ENCODE measurements around the gene SERPINF2.
"Not testable (repeated sequence)": the region's sequence is repeated elsewhere in the genome, so short reads cannot be mapped to it uniquely, and the experiment has no call there.

Gene SERPINF2

DNA sequence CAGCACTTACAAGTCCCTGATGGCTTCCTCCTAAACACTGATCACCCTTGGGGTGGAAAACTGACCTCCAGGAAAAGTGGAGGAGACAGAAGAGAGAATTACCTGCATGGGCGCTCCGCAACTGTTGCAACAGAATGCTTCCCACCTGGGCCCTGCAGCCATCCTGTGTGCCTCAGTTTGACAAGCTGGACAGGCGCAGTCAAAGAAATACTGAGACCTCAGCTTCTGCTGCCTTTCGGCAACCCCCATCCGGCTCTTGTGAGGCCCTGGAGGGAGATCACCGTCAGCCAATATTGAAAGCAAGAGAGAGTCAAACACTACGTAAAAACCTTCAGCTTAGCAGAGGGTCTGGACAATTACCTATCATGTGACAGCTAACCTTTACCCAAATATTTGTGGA lies 44.0 kb downstream of the SERPINF2 start:
- in situ Hi-C loops (cut with MboI; ENCODE audit: low sequenced_read_pairs), result no loop called here

DNA sequence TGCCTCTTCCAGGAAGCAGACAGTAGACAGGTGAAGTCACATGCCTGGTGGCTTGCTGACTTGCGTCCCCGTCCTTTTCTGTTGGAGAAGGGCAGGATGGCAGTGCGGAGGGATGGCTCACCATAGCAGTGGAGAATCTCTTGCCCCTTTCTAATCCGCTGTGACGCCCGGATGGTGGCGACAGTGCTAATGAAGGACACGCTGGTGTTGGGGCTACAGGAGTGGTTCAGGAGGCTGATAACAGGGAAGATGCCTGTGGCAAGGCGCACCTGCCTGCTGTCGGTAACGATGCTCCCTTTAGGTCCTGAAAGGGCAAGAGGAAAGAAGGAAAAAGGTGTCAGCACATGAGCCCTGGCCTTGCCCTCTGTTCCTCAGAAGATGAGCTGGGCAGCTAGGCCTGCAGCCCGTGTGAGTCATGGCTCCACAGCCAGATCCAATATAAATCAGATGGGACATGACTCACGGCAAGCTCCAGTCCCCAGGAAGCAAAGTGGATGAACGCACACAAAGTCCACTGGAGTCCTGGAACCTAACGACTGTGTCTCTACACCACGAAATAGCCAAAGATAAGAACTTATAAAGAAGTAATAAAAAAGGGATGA lies 44.7 kb downstream of the SERPINF2 start:
- in situ Hi-C loops (cut with MboI; ENCODE audit: low sequenced_read_pairs), result no loop called here

DNA sequence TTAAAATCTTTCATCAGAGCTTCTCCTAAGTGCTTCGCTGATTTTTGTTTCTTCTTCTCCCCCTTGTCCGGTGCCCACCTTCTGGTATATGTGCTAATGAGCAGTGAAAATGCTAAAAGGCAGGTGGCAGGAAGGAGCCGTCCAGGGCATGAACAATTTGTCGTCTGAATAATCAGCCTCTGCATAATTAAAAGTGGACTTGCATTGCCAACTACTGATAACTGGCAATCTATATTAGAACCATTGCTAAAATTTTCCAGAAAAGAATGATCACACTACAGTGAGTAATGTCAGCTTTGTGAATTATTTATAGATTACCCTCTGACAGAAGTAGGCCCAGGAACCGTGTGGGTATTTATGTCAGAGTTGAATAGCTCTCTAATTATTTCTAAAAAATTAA lies 47.3 kb downstream of the SERPINF2 start:
- in situ Hi-C loops (cut with MboI; ENCODE audit: low sequenced_read_pairs), result no loop called here

DNA sequence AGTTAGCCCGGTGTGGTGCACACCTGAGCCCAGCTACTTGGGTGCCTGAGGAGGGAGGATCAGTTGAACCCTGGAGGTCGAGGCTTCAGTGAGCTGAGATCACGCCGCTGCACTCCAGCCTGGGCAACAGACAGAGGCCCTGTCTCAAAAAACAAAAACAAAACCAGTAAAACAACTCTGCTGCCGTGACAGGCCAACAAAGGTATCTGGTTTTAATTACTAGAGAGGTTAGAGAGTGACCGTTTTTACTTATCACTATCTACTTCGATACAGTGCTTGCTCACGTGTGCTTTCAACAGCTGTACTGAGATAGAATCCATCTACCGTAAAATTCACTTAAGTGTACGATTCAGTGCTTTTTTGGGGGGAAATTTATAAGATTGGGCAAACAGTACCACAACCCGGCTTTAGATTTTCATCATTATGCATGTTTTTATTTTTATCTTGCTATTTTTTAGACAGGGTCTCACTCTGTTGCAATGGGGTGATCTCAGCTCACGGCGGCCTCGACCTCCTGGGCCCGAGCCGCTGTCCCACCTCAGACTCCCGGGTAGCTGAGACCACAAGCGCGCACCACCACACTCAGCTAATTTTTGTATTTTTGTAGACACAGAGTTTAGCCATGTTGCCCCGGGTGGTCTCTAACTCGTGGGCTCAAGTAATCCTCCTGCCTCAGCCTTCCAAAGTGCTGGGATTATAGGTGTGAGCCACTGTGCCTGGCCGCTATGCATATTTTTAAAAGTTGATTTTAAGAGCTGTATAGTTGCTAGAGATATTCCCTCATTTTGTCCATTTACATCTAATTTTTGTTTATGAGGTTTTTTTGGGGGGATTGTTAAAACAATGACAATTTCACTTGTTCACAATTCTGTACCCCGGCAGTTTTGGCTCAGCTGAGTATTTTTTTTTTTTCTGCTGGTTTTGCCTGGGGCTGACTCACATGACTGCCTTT lies 50.1 kb downstream of the SERPINF2 start:
- in situ Hi-C loops (cut with MboI; ENCODE audit: low sequenced_read_pairs), result no loop called here

DNA sequence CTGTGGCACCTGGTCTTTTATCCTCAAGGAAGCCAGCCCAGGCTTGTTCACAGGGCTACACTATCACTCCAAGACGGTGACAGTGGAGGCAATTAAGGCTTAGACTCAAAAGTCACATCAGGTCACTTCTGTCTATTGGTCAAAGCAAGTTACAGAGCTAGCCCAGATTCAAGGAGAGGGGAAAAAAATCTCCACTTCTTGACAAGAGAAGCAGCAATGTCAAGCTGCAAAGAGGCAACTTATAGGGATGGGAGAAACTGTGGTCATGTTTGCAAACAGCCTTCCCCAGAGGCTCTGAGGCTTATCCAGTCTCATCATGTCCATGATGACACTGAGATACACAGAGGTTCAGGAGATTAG lies 50.8 kb downstream of the SERPINF2 start:
- in situ Hi-C loops (cut with MboI; ENCODE audit: low sequenced_read_pairs), result no loop called here

DNA sequence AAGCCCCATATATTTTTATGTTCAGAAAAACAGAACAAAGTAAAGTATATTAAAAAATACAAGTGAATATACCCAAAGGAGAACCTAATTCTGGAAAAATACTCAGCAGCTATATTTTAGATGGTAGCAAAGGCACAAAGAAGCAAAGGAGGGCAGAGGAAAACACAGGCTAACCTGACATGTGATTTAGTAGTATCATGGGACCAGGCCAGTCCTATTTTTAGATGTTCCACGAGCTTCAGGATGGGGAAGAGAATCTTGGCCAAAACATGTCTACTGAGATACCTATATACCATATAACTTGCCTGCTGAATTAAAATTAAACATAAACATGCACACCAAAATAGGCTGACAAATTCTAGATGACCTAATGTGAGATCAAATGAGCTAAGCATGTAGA lies 54.1 kb downstream of the SERPINF2 start:
- in situ Hi-C loops (cut with MboI; ENCODE audit: low sequenced_read_pairs), result no loop called here

DNA sequence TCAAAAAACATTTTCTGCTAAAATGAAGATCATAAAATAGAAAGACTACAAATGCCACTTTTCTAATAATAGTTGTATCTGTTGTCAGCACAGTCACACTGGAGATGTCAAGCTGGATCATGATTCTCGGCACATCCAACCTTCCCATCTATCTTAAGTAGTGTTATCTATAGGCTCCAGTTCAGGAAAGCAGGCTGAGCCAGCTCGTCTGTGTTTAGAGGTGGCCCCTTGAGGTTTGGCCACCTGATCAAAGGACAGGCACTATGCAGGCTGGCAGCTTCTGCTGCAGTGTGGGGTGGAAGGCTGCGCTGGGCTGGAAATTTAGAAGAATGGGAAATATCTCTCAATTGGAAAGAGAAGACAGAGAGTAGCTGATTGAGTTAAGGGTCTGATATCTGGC lies 54.7 kb downstream of the SERPINF2 start:
- in situ Hi-C loops (cut with MboI; ENCODE audit: low sequenced_read_pairs), result no loop called here

DNA sequence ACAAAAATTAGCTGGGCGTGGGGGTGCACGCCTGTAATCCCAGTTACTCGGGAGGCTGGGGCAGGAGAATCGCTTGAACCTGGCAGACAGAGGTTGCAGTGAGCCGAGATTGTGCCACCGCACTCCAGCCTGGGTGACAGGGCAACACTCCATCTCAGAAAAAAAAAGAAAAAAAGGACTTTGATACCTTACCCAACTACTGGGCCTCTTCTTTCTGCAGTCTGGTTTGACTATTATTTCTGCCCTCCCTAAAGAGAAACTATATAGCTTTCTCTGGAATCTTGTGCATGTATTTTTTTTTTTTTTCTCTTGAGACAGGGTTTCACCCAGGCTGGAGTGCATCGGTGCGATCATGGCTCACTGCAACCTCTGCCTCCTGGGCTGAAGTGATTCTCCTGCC lies 55.2 kb downstream of the SERPINF2 start:
- in situ Hi-C loops (cut with MboI; ENCODE audit: low sequenced_read_pairs), result not testable (repeated sequence)

DNA sequence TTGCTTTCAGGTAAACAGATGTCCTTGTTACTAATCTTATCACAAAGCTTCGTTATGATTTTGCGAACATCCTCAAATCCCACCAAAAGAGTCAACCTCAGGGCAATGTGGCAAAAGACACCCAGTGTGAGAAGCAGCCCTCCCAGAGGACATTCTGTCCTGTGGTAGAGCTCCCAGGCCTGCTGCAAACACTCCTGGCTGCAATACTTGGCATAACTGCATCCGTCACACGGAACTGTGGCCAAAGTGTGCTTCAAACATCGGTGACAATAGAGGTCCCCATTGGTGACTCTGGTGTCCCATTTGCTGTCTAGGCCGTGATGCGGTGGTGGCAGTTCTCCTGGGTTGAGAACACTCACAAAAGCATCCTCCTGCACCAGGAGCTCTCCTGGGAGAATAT lies 57.6 kb downstream of the SERPINF2 start:
- in situ Hi-C loops (cut with MboI; ENCODE audit: low sequenced_read_pairs), result no loop called here

DNA sequence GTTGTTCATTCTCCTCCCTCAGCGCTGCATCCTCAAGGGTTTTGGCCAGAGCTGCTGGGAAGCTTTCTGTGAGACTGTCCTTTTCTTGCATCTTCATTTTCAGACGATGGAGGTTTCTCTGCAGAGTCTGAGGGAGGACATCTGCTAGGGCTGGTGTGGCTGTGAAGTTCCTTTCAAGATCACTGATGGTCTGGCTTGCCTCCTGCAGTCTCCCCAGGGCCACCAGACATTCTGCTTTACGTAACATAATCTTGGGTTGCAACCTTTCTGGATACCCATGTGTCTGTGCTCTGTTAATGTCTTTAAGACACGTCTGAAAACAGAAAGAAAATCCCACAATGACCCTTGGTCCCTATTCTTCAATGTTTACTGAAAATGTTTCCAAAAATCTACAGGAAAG lies 58.0 kb downstream of the SERPINF2 start:
- in situ Hi-C loops (cut with MboI; ENCODE audit: low sequenced_read_pairs), result no loop called here

DNA sequence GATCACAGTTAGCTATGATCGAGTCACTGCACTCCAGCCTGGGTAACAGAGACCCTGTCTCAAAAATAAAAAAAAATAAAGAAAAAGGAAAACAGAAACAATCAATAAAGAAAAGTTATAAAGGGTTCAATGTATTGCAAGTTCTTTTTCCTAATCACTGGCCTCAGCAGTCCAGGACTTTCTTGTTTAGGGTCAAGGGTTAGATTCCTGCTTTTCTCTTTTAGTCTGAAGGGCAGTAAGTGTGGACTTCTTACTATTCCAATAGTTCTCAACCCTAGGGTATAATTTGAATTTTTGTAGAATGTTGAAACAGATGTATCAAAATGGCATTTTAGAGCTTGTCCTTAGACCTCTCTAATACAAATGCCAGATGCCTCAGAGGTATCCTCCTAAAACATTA lies 59.8 kb downstream of the SERPINF2 start:
- in situ Hi-C loops (cut with MboI; ENCODE audit: low sequenced_read_pairs), result no loop called here

DNA sequence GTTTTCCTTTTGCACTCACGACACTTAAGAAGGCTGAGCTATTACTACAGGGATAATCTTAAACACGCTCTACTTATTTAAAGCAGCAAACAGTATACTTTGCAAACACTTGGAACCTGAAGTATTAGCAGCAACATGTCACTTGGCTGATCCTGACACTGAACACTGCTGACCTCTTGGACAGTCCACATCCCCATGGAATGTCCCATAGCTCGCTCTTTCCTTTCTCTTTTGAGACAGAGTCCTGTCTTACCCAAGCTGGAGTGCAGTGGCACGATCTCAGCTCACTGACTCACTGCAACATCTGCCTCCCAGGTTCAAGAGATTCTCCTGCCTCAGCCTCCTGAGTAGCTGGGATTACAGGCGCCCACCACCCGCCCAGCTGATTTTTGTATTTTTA lies 60.6 kb downstream of the SERPINF2 start:
- in situ Hi-C loops (cut with MboI; ENCODE audit: low sequenced_read_pairs), result no loop called here

Data from hTERT RPE-1 (cell line).